NCI-H2171 (cell line): ENCODE results near the gene UBN1.
"Not testable (repeated sequence)": the region's sequence is repeated elsewhere in the genome, so short reads cannot be mapped to it uniquely, and the experiment has no call there.

Experiments
- DNase-seq: peaks from one replicate; lab custom pipeline; 2025; lab: John Stamatoyannopoulos, UW

The UBN1 gene

GRCh38 chr16:4909825-4910224 is 62.5 kb downstream of the UBN1 start:
- DNase-seq = no peak

DNA sequence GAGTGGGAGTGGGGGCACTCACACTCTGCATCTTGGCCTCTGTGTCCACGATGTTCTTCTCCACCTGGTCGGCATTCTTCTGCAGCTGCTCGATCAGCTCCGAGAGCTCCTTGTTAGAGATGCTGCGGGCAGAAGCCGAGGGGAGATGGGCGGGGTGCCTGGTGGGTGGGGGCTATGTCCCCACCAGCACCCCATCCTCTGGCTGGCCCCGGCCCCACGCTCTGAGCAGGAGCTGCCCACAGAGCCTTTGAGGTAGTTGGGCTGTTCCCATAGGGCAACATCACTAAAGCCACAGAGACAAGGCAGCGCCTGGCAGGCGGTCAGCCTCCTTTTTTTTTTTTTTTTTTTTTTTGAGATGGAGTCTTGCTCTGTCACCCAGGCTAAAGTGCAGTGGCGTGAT is 63.5 kb downstream of the UBN1 start:
- DNase-seq = no peak

- DNase-seq = no peak
Observed at GRCh38 chr16:4911970-4912386, 64.7 kb downstream of the UBN1 start.

DNA sequence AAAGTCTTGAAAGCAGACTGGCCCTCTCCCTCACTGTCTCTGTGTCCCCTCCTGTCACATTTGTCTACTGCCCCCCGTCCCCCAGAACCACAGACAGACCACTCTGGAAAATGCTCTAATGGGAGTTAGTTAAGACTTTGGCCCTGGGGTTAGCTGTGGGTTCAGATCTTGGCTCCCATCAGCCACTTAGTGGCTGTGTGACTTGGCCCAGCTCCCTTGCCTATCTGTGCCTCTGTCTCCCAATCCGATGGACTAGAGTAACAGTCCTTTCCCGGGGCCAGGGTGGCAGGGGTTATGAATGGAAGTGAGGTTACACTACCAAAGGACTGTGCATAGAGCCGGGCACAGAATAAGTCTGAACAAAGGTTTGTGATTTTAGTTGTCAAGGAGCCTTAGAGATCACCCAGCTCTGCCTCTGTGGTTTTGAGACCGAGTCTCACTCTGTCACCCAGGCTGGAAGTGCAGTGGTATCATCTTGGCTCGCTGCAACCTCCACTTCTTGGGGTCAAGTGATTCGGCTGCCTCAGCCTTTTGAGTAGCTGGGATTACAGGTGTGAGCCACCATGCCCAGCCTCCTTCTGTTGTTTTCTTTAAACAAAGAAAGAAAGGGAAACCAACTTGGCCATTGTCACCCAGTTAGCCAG is 66.0 kb downstream of the UBN1 start:
- no peak for DNase-seq

DNA sequence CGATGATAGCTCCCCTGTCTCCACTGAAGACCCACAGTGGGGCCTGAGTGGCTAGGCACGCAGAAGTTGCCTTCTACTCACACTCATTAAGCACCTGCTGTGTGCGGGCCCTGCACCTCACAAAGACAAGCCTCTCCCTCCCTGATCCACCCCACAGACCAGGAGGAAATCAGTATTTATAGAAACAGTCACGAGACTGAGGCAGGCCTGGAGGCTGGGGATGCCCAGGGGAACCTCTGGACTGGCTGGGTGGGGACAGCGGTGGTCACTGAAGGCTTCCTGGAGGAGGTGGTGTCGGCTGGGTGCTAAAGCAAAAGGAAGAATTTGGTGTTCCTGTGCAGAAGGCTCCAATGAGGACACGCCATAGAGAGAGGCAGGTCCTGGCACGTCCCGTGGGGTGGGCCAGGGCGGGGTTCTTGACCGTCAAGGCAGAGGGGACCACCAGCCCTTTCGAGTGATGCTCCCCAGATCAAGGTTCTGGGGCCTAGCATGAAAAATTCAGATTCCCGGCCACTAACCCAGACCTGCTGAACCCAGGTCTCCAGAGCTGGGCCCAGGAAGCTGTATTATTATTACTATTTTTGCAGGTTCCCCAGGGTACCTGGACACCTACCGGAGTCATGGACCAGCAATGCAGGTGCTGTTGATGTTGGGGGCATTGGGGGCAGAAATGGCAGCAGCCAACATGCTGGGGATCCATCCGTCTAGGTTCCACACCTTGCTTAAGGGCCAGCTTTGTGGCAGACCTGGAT is 66.7 kb downstream of the UBN1 start:
- DNase-seq = no peak

- DNase-seq = no peak
Observed at GRCh38 chr16:4914528-4915225, 67.4 kb downstream of the UBN1 start.

DNA sequence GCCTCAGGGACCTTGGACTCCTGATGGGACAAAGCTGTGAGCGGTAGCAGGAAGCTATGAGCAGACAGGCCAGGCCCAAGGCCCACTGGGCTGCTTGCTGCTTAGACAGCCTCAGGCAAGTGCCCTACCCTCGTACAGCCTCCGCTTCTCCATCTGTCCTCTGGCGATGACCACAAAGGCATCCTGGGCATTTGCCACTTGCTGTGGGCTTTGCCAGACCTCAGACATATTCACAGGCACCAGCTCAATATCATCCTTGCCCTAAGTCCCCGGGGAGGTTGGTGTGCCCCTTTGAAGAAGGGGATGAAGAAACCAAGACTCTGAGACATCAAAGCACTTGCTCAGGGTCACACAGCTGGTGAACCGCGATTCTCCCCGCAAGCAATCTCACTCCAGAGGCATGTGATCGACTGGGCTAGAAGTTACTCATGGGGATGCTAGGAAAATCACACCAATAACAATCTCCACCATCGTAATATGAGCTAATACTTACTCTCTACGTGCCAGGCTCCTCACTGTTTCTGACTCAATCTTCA is 68.0 kb downstream of the UBN1 start:
- no peak for DNase-seq

- no peak for DNase-seq
Observed at GRCh38 chr16:4917117-4917516, 69.8 kb downstream of the UBN1 start.

GRCh38 chr16:4918781-4919251 is 71.5 kb downstream of the UBN1 start:
- DNase-seq = no peak

GRCh38 chr16:4920826-4921225 is 73.5 kb downstream of the UBN1 start:
- DNase-seq = no peak

- DNase-seq = peak; percentile 8
Observed at GRCh38 chr16:4922721-4923342, 75.6 kb downstream of the UBN1 start.

DNA sequence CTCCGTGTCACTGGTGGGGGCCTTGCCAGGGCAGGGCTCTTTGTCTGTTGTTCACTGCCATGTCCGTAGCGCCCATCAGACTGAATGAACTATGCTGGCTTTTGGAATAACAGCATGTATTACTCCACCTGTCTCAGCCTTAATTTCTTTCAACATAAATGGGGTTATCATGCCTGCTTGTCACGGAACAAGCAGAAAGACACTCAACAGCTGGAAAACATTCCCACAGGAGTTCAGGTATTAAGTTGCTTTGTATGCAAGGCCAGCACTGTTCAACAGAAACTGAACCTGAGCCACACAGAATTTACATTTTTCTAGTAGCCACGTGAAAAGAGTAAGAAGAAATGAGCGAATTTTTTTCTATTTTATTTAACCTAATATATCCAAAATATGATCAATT is 76.6 kb downstream of the UBN1 start:
- DNase-seq = no peak

GRCh38 chr16:4924593-4925292 is 77.5 kb downstream of the UBN1 start:
- DNase-seq = no peak

- no peak for DNase-seq
Observed at GRCh38 chr16:4925293-4925607, 78.0 kb downstream of the UBN1 start.

DNA sequence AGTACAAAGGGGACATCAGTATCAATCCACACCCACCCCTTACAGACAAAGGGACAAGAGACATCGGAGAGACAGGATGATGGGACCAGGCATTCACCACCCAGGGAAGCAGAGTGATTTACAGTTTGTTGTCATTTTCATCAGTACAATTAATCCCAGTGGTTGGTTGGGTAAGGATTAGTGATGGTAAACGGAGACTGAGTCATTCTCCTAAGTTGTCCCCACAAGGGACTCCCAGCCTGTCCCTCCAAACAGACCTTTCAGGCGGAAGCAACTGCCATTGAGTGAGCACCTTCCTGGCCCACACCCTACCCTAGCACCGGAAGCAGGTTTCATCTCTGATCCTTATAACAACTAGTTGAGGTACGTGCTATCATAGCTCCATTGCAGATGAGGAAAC is 78.5 kb downstream of the UBN1 start:
- no peak for DNase-seq

DNA sequence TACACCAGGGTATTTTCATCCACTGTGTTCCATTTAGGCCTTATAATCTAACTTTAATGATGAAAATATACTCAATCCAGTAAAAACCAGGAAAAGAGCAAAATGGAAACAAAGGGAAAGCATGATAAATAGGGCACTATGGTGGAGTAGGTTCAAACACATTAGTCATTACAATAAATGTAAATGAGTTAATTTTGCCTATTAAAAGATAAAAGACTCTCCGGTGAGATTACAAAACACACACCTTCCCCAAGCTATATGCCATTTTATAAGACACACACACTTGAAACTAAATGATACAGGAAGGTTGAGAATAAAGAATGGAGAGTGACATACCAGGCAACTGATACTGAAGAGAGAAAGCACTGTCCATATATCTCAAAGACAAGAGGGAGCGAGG is 79.6 kb downstream of the UBN1 start:
- DNase-seq = no peak

DNA sequence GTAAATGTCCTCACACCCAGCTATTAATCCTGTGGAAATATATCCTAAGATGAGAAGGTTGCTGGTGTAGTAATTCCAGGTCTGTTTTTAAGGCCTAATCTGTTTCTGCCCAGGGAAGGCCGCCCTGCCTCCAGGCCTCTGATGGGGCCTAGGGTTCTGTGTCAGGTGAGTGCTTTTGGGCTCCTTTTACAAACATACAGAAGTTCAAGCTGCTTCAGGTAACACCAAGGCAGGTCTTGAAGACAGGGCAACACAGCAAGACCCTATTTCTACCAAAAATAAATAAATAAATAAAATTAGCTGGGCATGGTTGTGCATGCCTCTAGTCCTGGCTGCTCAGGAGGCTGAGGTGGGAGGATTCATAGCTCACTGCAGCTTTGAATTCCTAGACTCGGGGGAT is 80.4 kb downstream of the UBN1 start:
- no peak for DNase-seq

- no peak for DNase-seq
Observed at GRCh38 chr16:4928227-4928626, 80.9 kb downstream of the UBN1 start.

DNA sequence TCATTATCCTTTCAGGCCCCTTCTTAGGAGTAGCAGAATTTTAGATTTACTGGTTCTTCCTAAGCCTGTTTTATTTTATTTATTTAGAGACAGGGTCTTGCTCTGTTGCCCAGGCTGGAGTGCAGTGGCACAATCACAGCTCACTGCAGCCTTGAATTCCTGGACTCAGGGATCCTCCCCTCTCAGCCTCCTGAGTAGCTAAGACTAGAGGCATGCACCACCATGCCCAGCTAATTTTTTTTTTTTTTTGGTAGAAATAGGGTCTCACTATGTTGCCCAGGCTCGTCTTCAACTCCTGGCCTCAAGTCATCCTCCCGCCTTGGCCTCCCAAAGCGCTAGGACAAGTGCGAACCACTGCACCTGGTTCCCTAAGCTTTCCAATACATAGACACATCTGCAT is 82.3 kb downstream of the UBN1 start:
- DNase-seq = not testable (repeated sequence)

- DNase-seq = no peak
Observed at GRCh38 chr16:4931381-4931780, 84.1 kb downstream of the UBN1 start.
